Ascending aorta (tissue), 2 donors: Measurements from ENCODE around the gene ZNF207. TPM values are rescaled to one million over a fixed set of nuclear protein-coding genes. Genes with fewer than 3 reads are reported as not detected.
"Not testable (repeated sequence)": the region's sequence is repeated elsewhere in the genome, so short reads cannot be mapped to it uniquely, and the experiment has no call there.

Experiments used
- DNase-seq, 2 donors: peaks; one replicate each; pipeline ENCODE4 v3.0.0-alpha.2; 2019; ENCODE audit warnings: low spot score in 2 of 2
- H3K27ac ChIP-seq, 2 donors: fragments of 200-600 bp; sonication (generic); one replicate each; pipeline ENCODE4 v1.5.1; 2016 to 2017; ENCODE audit warnings: mild to moderate bottlenecking in 1 of 2
- H3K27me3 ChIP-seq: fragments of 200-600 bp; sonication (generic); one replicate; pipeline ENCODE4 v1.5.1; 2017
- H3K36me3 ChIP-seq, 2 donors: fragments of 200-600 bp; sonication (generic); one replicate each; pipeline ENCODE4 v1.5.1; 2016
- H3K4me1 ChIP-seq, 2 donors: fragments of 200-600 bp; sonication (generic); one replicate each; pipeline ENCODE4 v1.5.1; 2016 to 2017; ENCODE audit warnings: mild to moderate bottlenecking in 1 of 2
- H3K4me3 ChIP-seq, 2 donors: fragments of 200-600 bp; sonication (generic); one replicate each; pipeline ENCODE4 v1.5.1; 2016 to 2017; ENCODE audit warnings: mild to moderate bottlenecking in 1 of 2
- H3K9me3 ChIP-seq, 2 donors: fragments of 200-600 bp; sonication (generic); one replicate each; pipeline ENCODE4 v1.5.1; 2016
- intact Hi-C: fragments of 100-400 bp; cut with DNase I; formaldehyde crosslinking; loops from one replicate; pipeline ENCODE4 v1.15.1; 2023
- total RNA-seq: library from RNA; depleted of rRNA; stranded (reverse); fragments of >200 nt; gene quantifications from one replicate; pipeline ENCODE4 v1.1.0, GENCODE V29; 2016
- TF ChIP-seq, protein P1 (sequence below), 3 experiments: fragments of 200-600 bp in 2 of 3; fragments of 450-650 bp in 1 of 3; sonication (generic) in 2 of 3; IDR thresholded peaks; one replicate each; pipeline ENCODE4 v1.5.1; 2016 to 2019; ENCODE audit warnings: antibody characterized with exemption in 3 of 3, mild to moderate bottlenecking in 1 of 3, moderate library complexity in 1 of 3

ZNF207 gene
- total RNA-seq, 1 donor from 2014 or later, result 94.2 TPM

DNA sequence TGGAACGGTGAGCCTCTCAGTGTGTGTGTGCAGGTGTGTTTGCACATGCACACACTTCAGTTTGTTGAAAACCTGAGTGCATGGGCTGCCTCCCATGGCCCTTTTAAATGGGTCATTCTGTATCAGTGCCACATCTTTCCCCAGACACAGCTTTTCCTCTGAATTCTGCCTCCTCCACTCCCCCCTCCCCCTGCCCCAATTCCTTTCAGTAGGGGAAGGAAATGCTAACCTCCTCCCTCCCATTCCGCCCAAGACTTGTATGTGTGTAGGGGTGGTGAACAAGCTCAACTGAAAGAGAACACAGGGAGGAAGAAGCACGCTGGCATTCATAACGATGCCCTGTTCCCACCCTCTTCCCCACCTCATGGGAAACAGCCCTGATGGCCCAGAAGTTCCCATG lies 42.3 kb upstream of the ZNF207 start:
- Histone ChIP-seq H3K27me3 (no peaks in the 10 kb centered on the region), H3K9me3 (no peaks in the 10 kb centered on the region), H3K4me1 (no peaks in the 10 kb centered on the region), H3K27ac (no peak overlapping the region), H3K4me3 (no peak overlapping the region), H3K36me3 (no peaks in the 10 kb centered on the region)
- TF ChIP-seq, protein P1, sequence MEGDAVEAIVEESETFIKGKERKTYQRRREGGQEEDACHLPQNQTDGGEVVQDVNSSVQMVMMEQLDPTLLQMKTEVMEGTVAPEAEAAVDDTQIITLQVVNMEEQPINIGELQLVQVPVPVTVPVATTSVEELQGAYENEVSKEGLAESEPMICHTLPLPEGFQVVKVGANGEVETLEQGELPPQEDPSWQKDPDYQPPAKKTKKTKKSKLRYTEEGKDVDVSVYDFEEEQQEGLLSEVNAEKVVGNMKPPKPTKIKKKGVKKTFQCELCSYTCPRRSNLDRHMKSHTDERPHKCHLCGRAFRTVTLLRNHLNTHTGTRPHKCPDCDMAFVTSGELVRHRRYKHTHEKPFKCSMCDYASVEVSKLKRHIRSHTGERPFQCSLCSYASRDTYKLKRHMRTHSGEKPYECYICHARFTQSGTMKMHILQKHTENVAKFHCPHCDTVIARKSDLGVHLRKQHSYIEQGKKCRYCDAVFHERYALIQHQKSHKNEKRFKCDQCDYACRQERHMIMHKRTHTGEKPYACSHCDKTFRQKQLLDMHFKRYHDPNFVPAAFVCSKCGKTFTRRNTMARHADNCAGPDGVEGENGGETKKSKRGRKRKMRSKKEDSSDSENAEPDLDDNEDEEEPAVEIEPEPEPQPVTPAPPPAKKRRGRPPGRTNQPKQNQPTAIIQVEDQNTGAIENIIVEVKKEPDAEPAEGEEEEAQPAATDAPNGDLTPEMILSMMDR (IDR thresholded peaks at IDR 0.05), result no peak
- no peak for DNase-seq
- intact Hi-C loops, result no loop called here

DNA sequence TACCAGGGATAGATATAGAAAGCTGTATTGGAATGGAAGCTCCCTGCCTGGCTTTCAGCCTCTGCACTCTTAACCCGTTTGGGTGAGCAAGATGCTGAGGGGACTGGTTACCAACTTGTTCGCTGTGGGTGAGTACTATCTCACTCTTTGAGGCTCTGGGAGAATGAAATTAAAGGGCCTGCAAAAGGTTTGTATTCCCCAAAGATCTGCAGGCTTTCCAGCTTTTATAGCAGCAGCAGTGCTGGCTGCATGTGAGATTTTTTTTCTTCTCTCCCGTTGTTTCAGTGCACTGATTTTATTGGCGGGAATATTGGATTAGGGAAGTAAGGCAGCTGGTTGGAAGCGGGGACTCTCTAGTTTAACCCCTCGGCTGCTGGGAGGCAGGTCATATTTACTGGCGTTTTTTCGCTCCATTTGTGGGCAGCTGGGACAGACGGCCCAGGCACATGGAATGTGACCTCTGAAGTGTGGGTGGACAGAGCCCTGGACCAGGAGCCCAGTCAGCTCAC lies 38.9 kb upstream of the ZNF207 start:
- peak overlapping the region in 1 of 2 donors; percentile 46 for H3K4me3 ChIP-seq
- DNase-seq, result no peak

DNA sequence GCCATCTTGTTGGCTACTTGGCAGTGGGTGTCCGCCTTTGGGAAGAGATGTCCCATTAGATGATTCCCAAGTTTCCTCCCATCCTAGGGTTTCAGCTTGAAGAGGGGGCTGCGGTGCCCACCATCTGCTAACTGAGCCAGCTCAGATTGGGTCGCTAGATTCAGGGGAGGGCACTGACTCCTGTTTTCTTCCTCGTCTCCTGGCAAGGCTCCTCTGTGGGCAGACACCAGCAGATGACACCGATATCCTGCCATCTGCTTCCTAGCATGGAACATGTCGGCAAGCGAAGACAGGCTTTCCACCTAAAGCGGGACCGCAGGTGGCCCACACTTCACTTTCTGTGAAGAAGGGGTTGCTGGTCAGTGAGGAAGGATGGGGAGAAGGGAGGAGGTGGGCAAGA lies 35.3 kb upstream of the ZNF207 start:
- intact Hi-C loops, result no loop called here
- no peaks in the 10 kb centered on the region for H3K27me3 ChIP-seq
- no peaks in the 10 kb centered on the region for H3K4me1 ChIP-seq
- H3K36me3 ChIP-seq, result no peaks in the 10 kb centered on the region
- no peak for DNase-seq
- H3K27ac ChIP-seq, result no peak overlapping the region
- no peak overlapping the region for H3K4me3 ChIP-seq
- TF ChIP-seq, protein P1 (IDR thresholded peaks at IDR 0.05), result no peak
- H3K9me3 ChIP-seq, result no peaks in the 10 kb centered on the region

More for the DNA sequence above, 38.9 kb upstream of the ZNF207 start:
- Histone ChIP-seq H3K9me3 (no peaks in the 10 kb centered on the region), H3K4me1 (no peaks in the 10 kb centered on the region), H3K36me3 (no peaks in the 10 kb centered on the region), H3K27ac (no peak overlapping the region), H3K27me3 (no peaks in the 10 kb centered on the region)
- TF ChIP-seq, protein P1 (IDR thresholded peaks at IDR 0.05), result no peak
- intact Hi-C loops, result no loop called here

DNA sequence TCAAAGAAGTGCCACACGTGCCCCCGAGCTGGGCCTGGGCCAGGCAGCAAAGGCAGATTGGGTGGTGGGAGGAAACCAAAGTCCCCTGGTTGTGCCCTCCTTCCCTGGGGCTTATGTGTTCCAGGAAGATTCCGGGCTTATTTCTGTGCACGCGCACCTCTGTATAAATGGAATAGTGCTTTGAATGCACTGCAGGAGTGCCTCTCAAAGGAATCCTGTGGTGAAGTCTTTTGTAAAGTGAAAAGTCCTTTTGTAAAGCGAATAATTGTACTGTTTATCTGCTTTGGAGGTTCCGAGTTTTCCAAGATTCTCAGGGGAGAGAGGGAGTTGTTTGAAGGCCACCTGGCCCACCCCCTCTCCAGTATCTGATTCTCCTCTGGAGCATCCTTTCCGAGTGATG lies 34.8 kb upstream of the ZNF207 start:
- intact Hi-C loops, result no loop called here

DNA sequence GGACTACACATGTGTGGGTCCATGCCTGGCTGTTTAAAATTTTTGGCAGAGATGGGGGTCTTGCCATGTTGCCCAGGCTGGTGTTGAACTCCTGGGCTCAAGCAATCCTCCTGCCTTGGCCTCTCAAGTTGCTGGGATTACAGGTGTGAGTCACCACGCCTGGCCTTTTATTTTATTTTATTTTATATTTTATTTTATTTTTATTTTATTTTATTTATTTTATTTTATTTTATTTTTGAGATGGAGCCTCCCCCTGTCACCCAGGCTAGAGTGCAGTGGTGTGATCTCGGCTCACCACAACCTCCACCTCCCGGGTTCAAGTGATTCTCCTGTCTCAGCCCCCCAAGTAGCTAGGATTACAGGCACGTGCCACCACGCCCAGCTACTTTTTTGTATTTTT lies 33.3 kb upstream of the ZNF207 start:
- intact Hi-C loops, DNase-seq, H3K27ac ChIP-seq, H3K27me3 ChIP-seq, H3K9me3 ChIP-seq, H3K4me1 ChIP-seq, H3K4me3 ChIP-seq, H3K36me3 ChIP-seq: not testable (repeated sequence)

More for the DNA sequence above, 34.8 kb upstream of the ZNF207 start:
- TF ChIP-seq, protein P1 (IDR thresholded peaks at IDR 0.05), result no peak
- Histone ChIP-seq H3K27me3 (no peaks in the 10 kb centered on the region), H3K4me3 (no peak overlapping the region), H3K36me3 (no peaks in the 10 kb centered on the region), H3K9me3 (no peaks in the 10 kb centered on the region), H3K4me1 (no peaks in the 10 kb centered on the region), H3K27ac (no peak overlapping the region)
- DNase-seq, result no peak

DNA sequence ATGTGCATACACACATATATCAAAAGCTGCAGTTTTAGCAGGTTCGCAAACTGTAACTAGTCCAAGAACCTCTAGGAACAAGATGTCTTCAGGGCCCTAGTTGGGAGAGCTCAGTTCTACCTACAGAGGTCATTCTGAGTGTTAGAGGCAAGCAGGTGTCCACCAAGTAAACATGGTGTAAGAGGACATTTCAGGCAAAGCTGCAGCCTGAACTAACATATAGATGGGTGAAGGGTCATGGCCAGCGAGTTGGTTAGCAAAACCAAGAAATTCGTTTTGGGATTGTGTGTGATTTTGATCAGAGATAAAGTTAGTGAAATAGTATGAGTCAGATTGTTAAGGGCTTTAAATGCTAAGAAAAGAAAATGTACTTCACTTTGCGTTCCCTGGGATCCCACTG lies 32.6 kb upstream of the ZNF207 start:
- no peak overlapping the region for H3K27ac ChIP-seq
- no peak overlapping the region for H3K4me3 ChIP-seq
- TF ChIP-seq, protein P1 (IDR thresholded peaks at IDR 0.05), result no peak
- H3K4me1 ChIP-seq, result no peaks in the 10 kb centered on the region
- no peaks in the 10 kb centered on the region for H3K9me3 ChIP-seq
- no peaks in the 10 kb centered on the region for H3K27me3 ChIP-seq
- DNase-seq, result no peak
- intact Hi-C loops, result no loop called here
- no peaks in the 10 kb centered on the region for H3K36me3 ChIP-seq
